ENCODE results near the gene ZBED4. TPM values are rescaled to one million over a fixed set of nuclear protein-coding genes. Genes with fewer than 3 reads are reported as not detected.

ZBED4 gene
- total RNA-seq, 6 experiments from 2014 or later: 4.1 to 9.3 (median 5.2) TPM

- no peak for ATAC-seq
- DNase-seq: peak in 1 of 3 donors; percentile 7
- intact Hi-C loops (cut with DNase I): loop anchor here in 1 of 2 donors (10.0 kb wide), 1 partner anchor 157 kb away; no protein-coding TSS in a partner anchor
- 90% methylated on average over 11 of the region's 35 CpGs for WGBS (ENCODE audit: insufficient coverage, low coverage, low lambda C conversion rate, missing lambda C conversion rate)
- Histone ChIP-seq H3K27me3 (no peaks in the 10 kb centered on the region), H3K36me3 (peaks cover 0 to 10% (median 5%) of the 10 kb centered on the region in 4 donors), H3K27ac (no peak overlapping the region), H3K4me3 (no peak overlapping the region), H3K4me1 (peaks cover 0 to 17% (median 4%) of the 10 kb centered on the region in 4 donors), H3K9me3 (no peaks in the 10 kb centered on the region)
- no peak for TF ChIP-seq POLR2A (IDR thresholded peaks at IDR 0.05)
- TF ChIP-seq CTCF (IDR thresholded peaks at IDR 0.05): no peak
Observed at GRCh38 chr22:49921508-49922278, 68.0 kb downstream of the ZBED4 start.

GRCh38 chr22:49922484-49922883 lies 68.8 kb downstream of the ZBED4 start:
- no peak for TF ChIP-seq CTCF (IDR thresholded peaks at IDR 0.05)
- no peak for TF ChIP-seq POLR2A (IDR thresholded peaks at IDR 0.05)
- peaks cover 0 to 12% (median 4%) of the 10 kb centered on the region in 4 donors for H3K4me1 ChIP-seq
- H3K4me3 ChIP-seq: no peak overlapping the region
- no peaks in the 10 kb centered on the region for H3K27me3 ChIP-seq
- intact Hi-C loops (cut with DNase I): loop anchor here in 1 of 2 donors (10.0 kb wide), 1 partner anchor 158 kb away; no protein-coding TSS in a partner anchor
- DNase-seq: no peak
- H3K9me3 ChIP-seq: no peaks in the 10 kb centered on the region
- peaks cover 0 to 10% (median 5%) of the 10 kb centered on the region in 4 donors for H3K36me3 ChIP-seq
- ATAC-seq: no peak
- H3K27ac ChIP-seq: no peak overlapping the region
- 88% methylated on average over 19 of the region's 22 CpGs for WGBS (ENCODE audit: insufficient coverage, low coverage, low lambda C conversion rate, missing lambda C conversion rate)

GRCh38 chr22:49922926-49923325 lies 69.3 kb downstream of the ZBED4 start:
- peak in 1 of 3 donors; percentile 22 for DNase-seq

GRCh38 chr22:49923445-49923844 lies 69.8 kb downstream of the ZBED4 start:
- TF ChIP-seq POLR2A (IDR thresholded peaks at IDR 0.05): no peak
- no peak for TF ChIP-seq CTCF (IDR thresholded peaks at IDR 0.05)
- H3K27me3 ChIP-seq: no peaks in the 10 kb centered on the region
- intact Hi-C loops (cut with DNase I): loop anchor here in 1 of 2 donors (10.0 kb wide), 1 partner anchor 159 kb away; no protein-coding TSS in a partner anchor
- no peak overlapping the region for H3K27ac ChIP-seq
- peaks cover 0 to 10% (median 4%) of the 10 kb centered on the region in 4 donors for H3K4me1 ChIP-seq
- no peaks in the 10 kb centered on the region for H3K9me3 ChIP-seq
- 76% methylated on average over 15 of the region's 16 CpGs for WGBS (ENCODE audit: insufficient coverage, low coverage, low lambda C conversion rate, missing lambda C conversion rate)
- no peak overlapping the region for H3K4me3 ChIP-seq
- no peak for ATAC-seq
- no peak for DNase-seq
- H3K36me3 ChIP-seq: peaks cover 0 to 10% (median 5%) of the 10 kb centered on the region in 4 donors

More at GRCh38 chr22:49922926-49923325, 69.3 kb downstream of the ZBED4 start:
- Histone ChIP-seq H3K4me1 (peaks cover 0 to 10% (median 4%) of the 10 kb centered on the region in 4 donors), H3K4me3 (no peak overlapping the region), H3K36me3 (peaks cover 0 to 10% (median 5%) of the 10 kb centered on the region in 4 donors), H3K9me3 (no peaks in the 10 kb centered on the region), H3K27me3 (no peaks in the 10 kb centered on the region), H3K27ac (no peak overlapping the region)
- no peak for ATAC-seq
- intact Hi-C loops (cut with DNase I): loop anchor here in 1 of 2 donors (10.0 kb wide), 1 partner anchor 158 kb away; no protein-coding TSS in a partner anchor
- no peak for TF ChIP-seq POLR2A (IDR thresholded peaks at IDR 0.05)
- no peak for TF ChIP-seq CTCF (IDR thresholded peaks at IDR 0.05)
- 95% methylated on average over 8 of the region's 25 CpGs for WGBS (ENCODE audit: insufficient coverage, low coverage, low lambda C conversion rate, missing lambda C conversion rate)

All from right lobe of liver (tissue), 6 donors.